HUES64 (cell line): Measurements from ENCODE around the gene KITLG.
"Not testable (repeated sequence)": the region's sequence is repeated elsewhere in the genome, so short reads cannot be mapped to it uniquely, and the experiment has no call there.

Source experiments
- H3K27ac ChIP-seq: 2 replicates; pipeline ENCODE4 v1.7.0; 2013; ENCODE audit warnings: low read depth, low read length, inconsistent platforms
- H3K27me3 ChIP-seq: 2 replicates; pipeline ENCODE4 v1.6.1; 2013; ENCODE audit warnings: mild to moderate bottlenecking, low read length; ENCODE audit not compliant: insufficient read depth
- H3K36me3 ChIP-seq: 2 replicates; pipeline ENCODE4 v1.6.1; 2013; ENCODE audit warnings: mild to moderate bottlenecking, low read length; ENCODE audit not compliant: insufficient read depth
- H3K4me1 ChIP-seq: 2 replicates; pipeline ENCODE4 v1.6.1; 2013; ENCODE audit warnings: mild to moderate bottlenecking, low read length, moderate library complexity; ENCODE audit not compliant: insufficient read depth
- H3K4me3 ChIP-seq: 2 replicates; pipeline ENCODE4 v1.5.1; 2013; ENCODE audit warnings: mild to moderate bottlenecking, low read length, moderate library complexity
- H3K9ac ChIP-seq: 2 replicates; pipeline ENCODE4 v1.6.1; 2013; ENCODE audit warnings: mild to moderate bottlenecking, low read depth, low read length
- H3K9me3 ChIP-seq: 2 replicates; pipeline ENCODE4 v1.6.1; 2013; ENCODE audit warnings: low read depth, low read length; ENCODE audit not compliant: insufficient read depth
- WGBS: fragments of 150-250, 120-280 bp; methylation state at CpG from one replicate; pipeline ENCODE4 v1.1.7; 2013; ENCODE audit warnings: missing lambda C conversion rate; 5-methylcytosine and 5-hydroxymethylcytosine counted together

Gene KITLG

DNA sequence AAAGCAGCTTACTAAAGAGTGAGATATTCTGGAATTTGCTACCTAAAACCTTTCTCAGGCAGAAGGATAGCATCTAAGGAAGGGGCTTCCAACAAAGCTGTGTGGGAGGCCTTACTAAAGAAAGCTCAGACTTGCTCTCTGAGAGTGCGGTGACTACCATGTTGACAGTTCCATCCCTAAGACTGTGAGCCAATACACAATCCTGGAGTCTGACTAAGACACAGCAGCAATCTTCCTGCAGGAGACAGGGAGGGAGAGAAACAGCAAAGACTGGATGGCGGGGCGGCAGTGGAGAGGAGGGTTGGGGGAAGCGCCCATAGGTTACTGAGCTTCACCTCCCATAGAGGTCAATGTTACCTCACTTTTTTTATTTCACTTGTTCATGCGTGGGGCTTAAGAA, 70.9 kb downstream of the KITLG start:
- Histone ChIP-seq H3K36me3 (peaks cover 4% of the 10 kb centered on the region; the same call in 1 of the 2 replicates), H3K9me3 (no peaks in the 10 kb centered on the region), H3K27ac (no peak overlapping the region), H3K27me3 (no peaks in the 10 kb centered on the region), H3K4me3 (no peak overlapping the region), H3K9ac (no peak overlapping the region), H3K4me1 (no peaks in the 10 kb centered on the region)
- 92% methylated on average over 5 of the region's 5 CpGs for WGBS

DNA sequence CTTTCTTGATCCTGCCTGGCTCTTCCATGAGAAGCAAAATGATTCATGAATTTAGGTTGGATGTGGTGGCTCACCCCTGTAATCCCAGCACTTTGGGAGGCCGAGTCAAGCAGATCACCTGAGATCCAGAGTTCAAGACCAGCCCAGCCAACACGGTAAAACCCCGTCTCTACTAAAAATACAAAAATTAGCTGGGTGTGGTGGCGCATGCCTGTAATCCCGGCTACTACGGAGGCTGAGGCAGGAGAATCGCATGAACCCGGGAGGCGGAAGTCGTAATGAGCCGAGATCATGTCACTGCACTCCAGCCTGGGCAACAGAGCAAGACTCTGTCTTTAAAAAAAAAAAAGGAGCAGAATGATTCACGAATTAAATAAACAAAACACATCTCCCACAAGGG, 72.4 kb downstream of the KITLG start:
- WGBS: 94% methylated on average over 12 of the region's 12 CpGs
- not testable (repeated sequence) for H3K9ac ChIP-seq, H3K4me3 ChIP-seq, H3K4me1 ChIP-seq, H3K27me3 ChIP-seq, H3K9me3 ChIP-seq, H3K36me3 ChIP-seq, H3K27ac ChIP-seq

DNA sequence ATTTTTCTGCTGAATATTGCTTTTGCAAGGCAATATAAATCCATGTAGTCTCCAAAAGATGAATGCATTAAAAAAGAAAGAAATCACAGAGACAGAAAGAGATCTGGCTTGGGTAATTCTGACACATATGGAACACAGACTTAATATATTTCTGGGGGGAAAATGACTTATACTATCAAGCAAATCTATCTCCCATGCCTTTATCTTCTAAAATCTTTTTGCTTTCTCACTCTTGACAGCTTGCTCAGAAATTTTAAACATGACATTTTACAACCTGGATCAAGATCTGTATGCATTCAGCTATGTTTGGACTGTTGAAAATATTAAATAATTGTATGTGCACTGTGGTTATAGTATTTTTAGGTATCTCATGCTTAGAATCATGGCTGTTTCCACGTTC, 73.0 kb downstream of the KITLG start:
- no peak overlapping the region for H3K27ac ChIP-seq
- H3K36me3 ChIP-seq: peaks cover 4% of the 10 kb centered on the region; the same call in 1 of the 2 replicates
- H3K4me1 ChIP-seq: peaks cover 14% of the 10 kb centered on the region
- 91% methylated on average over 1 of the region's 1 CpG for WGBS
- H3K4me3 ChIP-seq: no peak overlapping the region
- no peaks in the 10 kb centered on the region for H3K9me3 ChIP-seq
- no peaks in the 10 kb centered on the region for H3K27me3 ChIP-seq
- H3K9ac ChIP-seq: no peak overlapping the region

DNA sequence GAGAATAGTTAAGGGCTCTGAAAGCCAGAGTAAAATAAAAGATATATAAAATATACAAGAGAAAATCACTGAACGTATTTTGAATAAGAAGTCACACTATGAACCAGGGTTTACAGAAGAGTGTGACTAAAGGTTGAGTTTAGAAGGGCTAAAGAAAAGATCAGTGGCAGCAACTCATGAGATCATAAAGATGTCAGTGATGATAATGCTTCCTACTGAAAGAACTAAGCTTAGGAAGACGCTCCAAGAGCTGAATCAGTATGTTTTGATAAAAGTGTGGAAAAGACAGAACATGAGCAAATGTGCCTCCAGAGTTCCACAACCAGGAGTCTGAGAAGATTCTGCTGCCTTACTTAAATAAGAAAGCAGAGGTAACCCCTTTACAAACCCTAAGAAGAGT, 74.6 kb downstream of the KITLG start:
- 96% methylated on average over 2 of the region's 2 CpGs for WGBS
- H3K9me3 ChIP-seq: no peaks in the 10 kb centered on the region

GRCh38 chr12:88503281-88503703, 77.0 kb downstream of the KITLG start:
- H3K27ac ChIP-seq: no peak overlapping the region
- no peak overlapping the region for H3K9ac ChIP-seq
- H3K4me1 ChIP-seq: peaks cover 14% of the 10 kb centered on the region
- 90% methylated on average over 3 of the region's 3 CpGs for WGBS
- peaks cover 4% of the 10 kb centered on the region; the same call in 1 of the 2 replicates for H3K36me3 ChIP-seq
- no peak overlapping the region for H3K4me3 ChIP-seq
- no peaks in the 10 kb centered on the region for H3K9me3 ChIP-seq
- no peaks in the 10 kb centered on the region for H3K27me3 ChIP-seq

More for the DNA sequence above, 74.6 kb downstream of the KITLG start:
- H3K36me3 ChIP-seq: peaks cover 4% of the 10 kb centered on the region; the same call in 1 of the 2 replicates
- H3K4me3 ChIP-seq: no peak overlapping the region
- H3K27me3 ChIP-seq: no peaks in the 10 kb centered on the region
- H3K9ac ChIP-seq: no peak overlapping the region
- H3K27ac ChIP-seq: no peak overlapping the region
- peaks cover 14% of the 10 kb centered on the region for H3K4me1 ChIP-seq

- H3K9me3 ChIP-seq: no peaks in the 10 kb centered on the region
- peaks cover 4% of the 10 kb centered on the region; the same call in 1 of the 2 replicates for H3K36me3 ChIP-seq
- no peak overlapping the region for H3K4me3 ChIP-seq
- H3K27ac ChIP-seq: no peak overlapping the region
- no peaks in the 10 kb centered on the region for H3K27me3 ChIP-seq
- H3K4me1 ChIP-seq: peaks cover 14% of the 10 kb centered on the region
- 97% methylated on average over 5 of the region's 5 CpGs for WGBS
- H3K9ac ChIP-seq: no peak overlapping the region
These were observed 78.0 kb downstream of the KITLG start for GRCh38 chr12:88501972-88502938.

DNA sequence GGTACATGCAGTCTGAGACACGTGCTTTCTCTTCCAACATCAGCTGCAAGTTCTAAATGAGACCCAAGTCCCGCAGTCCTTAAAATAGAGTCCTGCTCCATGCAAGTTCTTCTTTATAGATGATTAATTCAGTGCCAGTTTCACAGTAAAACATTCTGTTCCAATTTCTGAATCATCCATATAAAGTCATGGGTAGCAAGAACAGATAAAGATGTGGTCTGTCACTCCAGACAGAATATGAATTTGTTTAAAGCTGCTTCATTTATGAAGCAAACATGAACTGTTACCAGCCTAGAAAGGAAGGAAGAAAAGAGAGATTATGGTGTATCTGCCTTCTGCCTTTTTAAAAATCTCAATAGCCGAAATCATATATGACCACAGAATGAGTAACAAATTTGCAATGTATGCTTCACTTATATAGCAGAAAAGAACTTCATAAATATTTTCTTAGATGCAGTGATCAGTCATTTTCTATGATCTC, 83.3 kb downstream of the KITLG start:
- Histone ChIP-seq H3K4me1 (no peaks in the 10 kb centered on the region), H3K4me3 (no peak overlapping the region), H3K9ac (no peak overlapping the region), H3K27ac (no peak overlapping the region), H3K36me3 (no peaks in the 10 kb centered on the region), H3K9me3 (no peaks in the 10 kb centered on the region), H3K27me3 (no peaks in the 10 kb centered on the region)
- 94% methylated on average over 2 of the region's 3 CpGs for WGBS

DNA sequence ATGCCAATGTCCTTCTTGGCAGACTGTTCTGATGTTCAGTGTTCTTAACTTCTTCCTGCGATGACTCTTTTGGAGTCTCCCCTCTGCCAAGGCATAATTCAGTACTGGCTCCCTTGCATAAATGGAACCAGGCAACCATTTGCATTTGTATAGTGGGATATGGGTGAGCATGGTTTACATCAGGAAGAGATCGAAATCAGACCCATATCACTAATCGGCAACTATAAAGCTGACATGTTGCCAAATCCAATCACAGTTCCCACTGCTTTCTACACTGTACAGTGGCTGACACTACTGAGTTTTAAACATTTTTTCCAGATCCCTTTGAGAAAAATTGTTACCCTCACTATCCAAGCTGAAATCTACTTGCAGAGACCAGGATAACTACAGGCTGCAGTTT, 83.8 kb downstream of the KITLG start:
- no peaks in the 10 kb centered on the region for H3K9me3 ChIP-seq
- H3K9ac ChIP-seq: no peak overlapping the region
- WGBS: 98% methylated on average over 3 of the region's 3 CpGs
- no peak overlapping the region for H3K4me3 ChIP-seq
- no peaks in the 10 kb centered on the region for H3K4me1 ChIP-seq
- no peaks in the 10 kb centered on the region for H3K27me3 ChIP-seq
- no peaks in the 10 kb centered on the region for H3K36me3 ChIP-seq
- no peak overlapping the region for H3K27ac ChIP-seq

DNA sequence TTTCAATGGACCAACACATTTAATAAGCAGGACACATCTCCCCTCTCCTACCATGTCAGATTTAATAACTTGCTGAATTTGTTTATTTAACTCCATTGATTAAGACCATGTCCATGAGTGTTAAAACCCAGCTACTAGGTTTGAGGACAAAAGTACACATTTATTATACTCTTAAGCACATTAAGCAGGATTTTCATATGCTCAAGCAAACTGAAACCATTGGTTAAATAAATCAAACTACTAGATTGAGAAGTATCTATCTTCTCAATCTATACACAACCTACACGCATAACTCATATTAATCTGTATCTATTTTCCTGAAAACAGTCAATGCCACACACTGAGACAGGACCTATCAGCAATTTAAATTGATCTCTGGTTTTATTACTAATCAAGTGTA, 85.2 kb downstream of the KITLG start:
- Histone ChIP-seq H3K4me1 (no peaks in the 10 kb centered on the region), H3K27me3 (no peaks in the 10 kb centered on the region), H3K27ac (no peak overlapping the region), H3K9ac (no peak overlapping the region), H3K4me3 (no peak overlapping the region), H3K36me3 (no peaks in the 10 kb centered on the region), H3K9me3 (no peaks in the 10 kb centered on the region)
- WGBS: 100% methylated on average over 1 of the region's 1 CpG

DNA sequence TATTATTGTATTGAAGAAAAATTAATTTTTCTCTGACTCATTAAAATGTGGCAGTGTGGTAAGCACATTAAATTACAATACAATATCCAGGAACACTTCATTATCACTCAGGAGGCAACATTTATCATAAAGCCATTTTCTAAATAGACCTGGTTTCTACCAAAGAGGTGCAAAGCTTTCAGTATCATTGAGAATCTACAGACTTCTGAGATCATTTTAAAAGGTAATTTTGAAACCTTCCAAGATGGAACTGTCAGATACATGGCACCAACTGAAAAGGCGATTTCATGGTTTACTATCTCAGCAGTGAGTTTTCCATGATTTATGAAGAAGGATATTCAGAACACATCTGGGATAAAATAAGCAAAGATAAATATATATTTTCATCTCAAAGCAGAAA, 85.8 kb downstream of the KITLG start:
- no peak overlapping the region for H3K4me3 ChIP-seq
- no peaks in the 10 kb centered on the region for H3K27me3 ChIP-seq
- H3K9ac ChIP-seq: no peak overlapping the region
- H3K36me3 ChIP-seq: no peaks in the 10 kb centered on the region
- WGBS: 100% methylated on average over 1 of the region's 1 CpG
- no peak overlapping the region for H3K27ac ChIP-seq
- H3K9me3 ChIP-seq: no peaks in the 10 kb centered on the region
- no peaks in the 10 kb centered on the region for H3K4me1 ChIP-seq

- H3K36me3 ChIP-seq: no peaks in the 10 kb centered on the region
- no peak overlapping the region for H3K9ac ChIP-seq
- no peaks in the 10 kb centered on the region for H3K9me3 ChIP-seq
- no peak overlapping the region for H3K4me3 ChIP-seq
- H3K27me3 ChIP-seq: no peaks in the 10 kb centered on the region
- H3K27ac ChIP-seq: no peak overlapping the region
- WGBS: 92% methylated on average over 2 of the region's 2 CpGs
- H3K4me1 ChIP-seq: no peaks in the 10 kb centered on the region
These were observed 86.6 kb downstream of the KITLG start for GRCh38 chr12:88493636-88494035.
